HG03175 (cell line): ENCODE results near the gene TPM1.
"Not testable (repeated sequence)": the region's sequence is repeated elsewhere in the genome, so short reads cannot be mapped to it uniquely, and the experiment has no call there.

Source experiments
- ATAC-seq: cut with Tn5 transposase; IDR thresholded peaks from one replicate; pipeline ENCODE4 v1.9.1; 2021; ENCODE audit warnings: mild to moderate bottlenecking, moderate library complexity; ENCODE audit not compliant: unreplicated experiment

The TPM1 gene

DNA sequence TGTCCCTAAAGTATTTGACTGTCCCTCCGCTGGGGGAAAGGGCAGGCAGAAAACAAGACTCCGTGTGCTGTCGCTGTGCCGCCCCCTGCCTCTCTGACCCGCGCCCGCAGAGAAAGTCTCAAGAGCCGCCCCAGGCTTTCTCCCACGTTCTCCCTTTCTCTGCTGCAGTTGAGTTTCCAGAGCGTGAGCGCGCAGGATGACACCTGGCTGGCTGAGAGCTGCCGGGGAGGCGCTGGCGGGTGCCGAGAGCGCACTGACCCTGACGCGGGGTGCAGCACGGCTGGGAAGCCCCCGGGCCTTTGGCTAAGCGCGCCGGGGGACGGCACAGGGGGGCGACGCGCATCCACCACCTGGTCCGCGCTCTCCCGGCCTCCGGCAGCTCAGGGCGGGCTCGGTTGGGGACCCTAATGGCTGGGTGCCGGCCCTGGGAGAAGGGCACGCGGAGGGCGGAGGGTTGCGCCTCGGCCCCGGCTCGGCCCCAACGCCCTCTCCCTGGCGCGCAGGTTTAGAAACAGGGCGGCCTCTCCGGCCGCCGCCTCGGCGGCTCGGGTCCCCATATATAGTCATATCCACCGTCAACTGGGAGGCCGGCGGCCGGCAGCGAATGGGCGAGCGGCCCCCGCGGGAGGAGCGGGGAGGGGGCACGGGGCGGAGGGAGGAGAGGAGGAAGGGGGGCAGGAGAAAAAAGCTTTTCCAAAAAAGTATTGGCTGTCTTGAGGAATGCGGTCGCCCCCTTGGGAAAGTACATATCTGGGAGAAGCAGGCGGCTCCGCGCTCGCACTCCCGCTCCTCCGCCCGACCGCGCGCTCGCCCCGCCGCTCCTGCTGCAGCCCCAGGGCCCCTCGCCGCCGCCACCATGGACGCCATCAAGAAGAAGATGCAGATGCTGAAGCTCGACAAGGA, at the start of gene TPM1:
TPM1 (plus strand) TSS at position 774 of the 903 bp plus-strand sequence; CDS start at position 857, 83 bp downstream.
- ATAC-seq = no peak

- ATAC-seq = no peak
Observed at GRCh38 chr15:62993066-62993465, 49.5 kb upstream of the TPM1 start.

DNA sequence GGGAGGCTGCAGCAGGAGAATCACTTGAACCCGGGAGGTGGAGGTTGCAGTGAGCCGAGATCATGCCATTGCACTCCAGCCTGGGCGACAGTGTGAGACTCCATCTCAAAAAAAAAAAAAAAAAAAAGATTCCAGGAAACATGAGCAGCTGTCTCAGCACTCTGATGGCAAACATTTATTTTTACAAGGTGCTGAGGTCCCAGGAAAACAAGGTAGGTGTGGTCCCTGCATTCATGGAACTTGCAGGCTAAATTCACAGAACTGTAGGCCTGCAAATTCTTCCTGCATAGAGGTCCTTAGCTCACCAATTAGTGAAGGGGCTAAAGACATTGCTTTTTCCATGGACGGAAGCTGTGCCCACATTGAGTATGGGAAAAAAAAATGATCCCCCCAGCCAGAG, 48.9 kb upstream of the TPM1 start:
- ATAC-seq = not testable (repeated sequence)

DNA sequence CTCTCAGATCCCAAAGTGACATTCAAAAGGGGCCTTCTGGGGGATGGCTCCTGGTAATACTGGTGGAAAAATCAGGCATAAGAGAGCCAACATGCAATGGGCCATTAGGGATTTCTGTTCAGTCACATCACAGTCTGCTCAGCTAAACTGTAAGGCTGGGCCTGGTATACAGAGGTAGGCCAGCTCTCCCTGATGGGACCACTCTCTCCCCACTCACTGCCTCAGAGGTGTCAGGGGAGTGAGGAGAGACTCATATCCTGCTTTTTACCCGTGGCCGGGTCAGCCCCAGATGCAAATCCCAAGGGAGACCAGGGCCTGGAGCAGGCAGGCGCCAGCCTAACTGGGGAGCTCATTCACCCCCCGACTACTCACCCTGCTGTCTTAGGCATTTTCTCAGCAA, 48.1 kb upstream of the TPM1 start:
- no peak for ATAC-seq

GRCh38 chr15:62994975-62995681, 47.4 kb upstream of the TPM1 start:
- ATAC-seq = no peak

GRCh38 chr15:62997441-62997840, 45.1 kb upstream of the TPM1 start:
- no peak for ATAC-seq

DNA sequence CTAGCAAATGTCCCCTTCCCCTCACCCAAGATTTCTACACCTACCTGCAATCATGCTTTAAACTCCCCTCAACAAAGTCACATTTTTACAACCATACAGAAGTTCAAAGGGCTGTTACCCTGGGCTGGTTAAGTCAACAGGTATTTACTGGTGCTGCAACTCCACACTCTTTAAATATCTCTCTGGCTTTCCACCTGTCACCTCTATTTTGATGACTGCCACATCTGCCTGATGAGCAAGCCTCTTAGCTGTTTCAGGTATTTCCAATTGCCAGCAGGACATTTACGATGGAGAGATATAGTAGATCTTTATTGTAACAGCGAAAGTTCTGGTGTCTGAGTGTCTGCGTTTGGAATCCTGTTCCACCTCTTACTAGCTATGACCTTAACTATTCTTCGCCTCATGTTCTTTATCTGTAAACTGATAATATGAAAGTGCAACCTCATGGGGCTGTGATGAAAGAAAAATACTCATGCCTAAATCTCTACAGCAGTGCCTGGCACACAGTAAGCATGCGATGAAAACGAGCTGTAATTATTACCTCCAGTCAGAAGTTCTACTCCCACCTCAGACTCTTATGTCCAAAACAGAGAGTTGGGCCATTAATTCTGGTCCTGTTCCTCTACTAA, 44.2 kb upstream of the TPM1 start:
- ATAC-seq = no peak

DNA sequence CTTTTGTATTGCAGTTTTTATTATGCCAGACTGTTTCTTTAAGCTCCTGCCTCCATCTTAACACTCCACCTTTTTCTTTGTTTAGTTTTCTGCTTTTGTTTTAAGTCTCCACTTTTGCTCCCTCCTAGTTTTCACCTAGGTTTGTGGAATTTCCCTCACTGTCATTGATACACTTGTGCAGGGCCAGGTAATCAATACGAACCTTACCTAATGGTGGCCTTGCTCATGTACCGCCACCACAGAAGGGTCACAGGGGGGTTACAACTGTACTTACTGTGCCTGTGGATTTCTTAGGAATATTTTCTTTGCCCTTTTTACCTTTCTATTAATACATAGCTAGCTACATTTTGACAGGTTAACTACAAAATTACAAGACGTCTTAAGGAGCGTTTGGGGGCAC, 43.4 kb upstream of the TPM1 start:
- no peak for ATAC-seq

DNA sequence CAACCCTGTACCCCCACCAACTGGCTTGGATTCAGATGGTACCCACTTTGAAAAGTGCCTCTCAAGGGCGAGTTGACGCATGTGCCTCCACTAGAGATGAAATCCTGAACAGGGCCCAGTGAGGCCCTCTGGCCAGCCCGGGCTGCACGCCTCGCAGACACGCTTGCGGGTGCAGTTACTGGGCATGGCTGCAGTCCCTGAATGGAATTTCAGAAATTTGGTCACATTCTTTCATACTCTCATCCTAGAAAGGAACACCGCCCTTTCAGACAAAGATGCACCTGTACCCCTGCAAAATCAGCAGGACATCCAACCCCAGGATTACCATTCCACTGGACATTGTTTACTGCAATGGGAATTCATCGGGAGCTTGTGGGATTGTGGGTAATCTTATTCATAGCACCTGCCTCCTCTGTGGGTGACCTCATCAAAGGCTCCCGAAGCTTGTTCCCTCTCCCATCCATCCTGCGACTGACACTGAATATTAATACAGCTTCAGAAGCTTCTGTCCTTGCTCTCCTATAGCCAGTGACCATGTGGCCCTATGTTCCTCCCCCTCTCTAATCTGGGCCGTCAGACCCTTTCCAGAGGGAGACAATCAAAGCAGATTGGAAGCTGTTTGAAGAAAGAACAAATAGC, 42.5 kb upstream of the TPM1 start:
- no peak for ATAC-seq

- no peak for ATAC-seq
Observed at GRCh38 chr15:63000706-63001105, 41.8 kb upstream of the TPM1 start.

- no peak for ATAC-seq
Observed at GRCh38 chr15:63004211-63004610, 38.3 kb upstream of the TPM1 start.

GRCh38 chr15:63006032-63006878, 36.3 kb upstream of the TPM1 start:
- no peak for ATAC-seq

DNA sequence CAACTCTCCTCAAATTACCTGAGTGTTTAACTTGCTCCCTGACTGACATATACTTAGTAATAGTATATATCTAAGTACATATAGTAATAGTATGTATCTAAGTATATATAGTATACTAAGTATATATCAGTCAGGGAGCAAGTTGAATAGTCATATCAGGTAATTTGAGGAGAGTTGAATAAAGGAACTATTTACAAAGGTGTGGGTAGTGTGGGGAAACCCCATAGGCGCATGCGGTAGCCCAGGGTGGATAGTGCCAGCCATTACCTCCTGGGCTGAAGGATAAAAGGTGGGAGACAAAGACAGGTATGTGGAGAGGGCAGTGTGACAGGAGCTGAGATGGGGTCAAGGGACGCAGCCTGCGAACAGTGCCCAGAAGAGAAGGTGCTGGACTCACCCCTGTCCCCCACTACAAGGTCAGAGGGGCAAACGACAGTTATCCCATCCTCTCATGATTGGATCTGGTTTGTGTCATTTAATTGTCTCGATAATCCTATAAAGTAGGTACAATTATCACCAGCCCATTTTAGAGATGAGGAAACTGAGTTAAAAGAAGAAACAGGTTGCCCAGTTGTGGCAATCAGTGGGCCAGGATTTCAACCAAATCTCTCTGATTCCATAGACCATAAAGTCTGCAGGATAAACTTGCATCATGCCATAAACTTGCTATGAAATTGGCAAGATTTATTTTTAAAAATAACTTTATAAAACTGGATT, 34.1 kb upstream of the TPM1 start:
- ATAC-seq = no peak

DNA sequence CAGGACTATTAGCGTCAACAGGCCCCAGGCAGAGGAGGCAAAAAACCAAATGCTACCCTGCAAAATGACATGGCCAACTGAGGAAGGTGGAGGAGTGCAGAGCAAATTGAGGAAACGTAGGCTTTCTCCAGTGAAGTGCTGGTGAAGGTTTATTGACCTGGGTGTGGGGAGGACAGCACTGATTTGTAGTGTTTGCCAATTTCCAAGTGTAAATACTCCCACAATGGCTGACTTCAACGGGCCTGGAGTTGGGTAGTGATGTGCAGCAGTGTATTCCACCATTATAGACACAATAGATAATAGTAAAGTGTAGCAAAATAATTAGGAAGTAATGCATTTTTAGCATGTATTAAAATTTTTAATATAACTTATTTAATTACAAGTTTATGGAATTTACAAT, 32.2 kb upstream of the TPM1 start:
- no peak for ATAC-seq

DNA sequence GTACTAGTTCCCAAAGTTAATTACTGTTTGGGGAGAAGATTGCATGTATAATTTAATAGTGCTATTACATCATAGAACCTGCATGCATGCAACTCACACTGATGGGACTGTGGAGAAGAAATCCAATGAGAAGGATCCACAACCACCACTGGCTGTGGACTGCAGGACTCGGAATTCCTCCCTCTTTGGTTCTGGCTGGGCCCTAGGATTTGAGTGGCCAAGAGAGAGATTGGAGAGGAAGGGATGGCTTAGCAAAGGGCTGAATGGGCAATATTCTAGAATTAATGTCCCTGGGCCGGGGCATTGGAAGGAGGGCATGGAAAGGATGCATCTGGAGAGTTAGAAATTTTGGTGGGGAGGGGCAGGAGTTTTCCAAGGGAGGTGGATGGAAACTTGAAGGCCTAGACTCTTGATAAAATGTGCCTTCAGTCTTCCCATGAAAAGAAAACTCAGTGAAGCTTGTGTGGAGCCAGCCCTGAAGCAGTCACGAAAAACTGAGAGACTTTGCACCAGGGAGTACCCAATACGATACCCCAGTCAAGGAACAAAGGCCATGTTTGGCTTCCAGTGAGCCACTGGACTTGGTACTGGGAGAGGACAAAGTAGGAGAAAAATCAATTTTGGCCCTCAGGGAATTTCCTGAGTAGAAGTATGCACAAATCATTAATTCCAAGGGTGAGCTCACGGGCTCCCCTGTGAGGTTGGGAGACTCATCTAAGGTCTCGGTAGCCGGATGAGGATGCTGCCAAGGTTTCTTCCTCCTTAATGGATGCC, 31.4 kb upstream of the TPM1 start:
- no peak for ATAC-seq

GRCh38 chr15:63012444-63012843, 30.1 kb upstream of the TPM1 start:
- ATAC-seq = no peak

GRCh38 chr15:63013052-63013808, 29.3 kb upstream of the TPM1 start:
- ATAC-seq = no peak

GRCh38 chr15:63014578-63014977, 28.0 kb upstream of the TPM1 start:
- ATAC-seq = no peak
